Loucy (cell line): ENCODE data around the gene AGBL4.

Experiments used
- H2AFZ ChIP-seq: fragments of 200-600 bp; sonication (generic); 2 replicates; pipeline ENCODE4 v1.6.0; 2016; ENCODE audit warnings: antibody characterized with exemption, mild to moderate bottlenecking, low read length, moderate library complexity
- H3F3A ChIP-seq: fragments of 200-600 bp; 2 replicates; pipeline ENCODE4 v1.6.0; 2016; ENCODE audit warnings: antibody characterized with exemption, low read depth, mild to moderate bottlenecking
- H3K27me3 ChIP-seq: fragments of 200-600 bp; sonication (generic); 2 replicates; pipeline ENCODE4 v1.6.1; 2014; ENCODE audit warnings: low read length, mild to moderate bottlenecking; ENCODE audit not compliant: insufficient read depth, poor library complexity, severe bottlenecking
- H3K36me3 ChIP-seq: fragments of 200-600 bp; sonication (generic); 2 replicates; pipeline ENCODE4 v1.6.1; 2016; ENCODE audit warnings: low read length; ENCODE audit not compliant: insufficient read depth
- H3K4me1 ChIP-seq: fragments of 200-600 bp; sonication (generic); 2 replicates; pipeline ENCODE4 v1.5.1; 2014; ENCODE audit warnings: low read length, mild to moderate bottlenecking; ENCODE audit not compliant: insufficient read depth, poor library complexity, severe bottlenecking
- H3K4me2 ChIP-seq: fragments of 200-600 bp; sonication (generic); 2 replicates; pipeline ENCODE4 v1.6.0; 2014; ENCODE audit warnings: antibody characterized with exemption, low read length, low read depth, mild to moderate bottlenecking; ENCODE audit not compliant: poor library complexity, severe bottlenecking
- H3K4me3 ChIP-seq: fragments of 200-600 bp; sonication (generic); 2 replicates; pipeline ENCODE4 v1.5.1; 2014; ENCODE audit warnings: low read length, mild to moderate bottlenecking, mixed read lengths; ENCODE audit not compliant: poor library complexity, severe bottlenecking
- H3K79me2 ChIP-seq: fragments of 200-600 bp; sonication (generic); 2 replicates; pipeline ENCODE4 v1.6.1; 2014; ENCODE audit warnings: low read length; ENCODE audit not compliant: insufficient read depth
- H3K9ac ChIP-seq: fragments of 200-600 bp; sonication (generic); 2 replicates; pipeline ENCODE4 v1.6.0; 2014; ENCODE audit warnings: mild to moderate bottlenecking, low read depth, low read length, moderate library complexity; ENCODE audit not compliant: poor library complexity, severe bottlenecking
- H3K9me2 ChIP-seq: fragments of 200-600 bp; sonication (generic); replicated peaks from 2 replicates; pipeline ENCODE4 v1.6.1; 2016; ENCODE audit warnings: low read depth, low read length, mixed read lengths
- H3K9me3 ChIP-seq: fragments of 200-600 bp; sonication (generic); 2 replicates; pipeline ENCODE4 v1.6.1; 2014; ENCODE audit warnings: mild to moderate bottlenecking, antibody characterized with exemption, low read length, low read depth; ENCODE audit not compliant: insufficient read depth
- H4K20me1 ChIP-seq: fragments of 200-600 bp; sonication (generic); 2 replicates; pipeline ENCODE4 v1.6.0; 2014; ENCODE audit warnings: antibody characterized with exemption, low read length, mild to moderate bottlenecking; ENCODE audit not compliant: insufficient read depth, poor library complexity, severe bottlenecking
- EZH2phosphoT487 ChIP-seq: fragments of 200-600 bp; IDR thresholded peaks from 2 replicates; pipeline ENCODE4 v1.6.1; 2018; ENCODE audit warnings: antibody characterized with exemption, mild to moderate bottlenecking, moderate library complexity, borderline replicate concordance
- TF ChIP-seq, protein P1 (sequence below): fragments of 200-600 bp; sonication (generic); conservative IDR thresholded peaks from 2 replicates; pipeline ENCODE4 v1.5.1; 2014; ENCODE audit warnings: mild to moderate bottlenecking, antibody characterized with exemption, low read length

AGBL4 gene

GRCh38 chr1:48889615-48890014 lies 1134.1 kb downstream of the AGBL4 start:
- Histone ChIP-seq H3K4me3 (no peak overlapping the region), H3K27me3 (no peaks in the 10 kb centered on the region), H4K20me1 (no peaks in the 10 kb centered on the region), H3K9ac (no peak overlapping the region), H3K79me2 (no peaks in the 10 kb centered on the region), H3K9me2 (no peaks in the 10 kb centered on the region), H3K4me2 (no peak overlapping the region), H3F3A (no peaks in the 10 kb centered on the region), H3K9me3 (no peaks in the 10 kb centered on the region), H3K36me3 (no peaks in the 10 kb centered on the region), H2AFZ (no peak overlapping the region), H3K4me1 (no peaks in the 10 kb centered on the region)
- TF ChIP-seq EZH2phosphoT487, result no peak
- TF ChIP-seq, protein P1, sequence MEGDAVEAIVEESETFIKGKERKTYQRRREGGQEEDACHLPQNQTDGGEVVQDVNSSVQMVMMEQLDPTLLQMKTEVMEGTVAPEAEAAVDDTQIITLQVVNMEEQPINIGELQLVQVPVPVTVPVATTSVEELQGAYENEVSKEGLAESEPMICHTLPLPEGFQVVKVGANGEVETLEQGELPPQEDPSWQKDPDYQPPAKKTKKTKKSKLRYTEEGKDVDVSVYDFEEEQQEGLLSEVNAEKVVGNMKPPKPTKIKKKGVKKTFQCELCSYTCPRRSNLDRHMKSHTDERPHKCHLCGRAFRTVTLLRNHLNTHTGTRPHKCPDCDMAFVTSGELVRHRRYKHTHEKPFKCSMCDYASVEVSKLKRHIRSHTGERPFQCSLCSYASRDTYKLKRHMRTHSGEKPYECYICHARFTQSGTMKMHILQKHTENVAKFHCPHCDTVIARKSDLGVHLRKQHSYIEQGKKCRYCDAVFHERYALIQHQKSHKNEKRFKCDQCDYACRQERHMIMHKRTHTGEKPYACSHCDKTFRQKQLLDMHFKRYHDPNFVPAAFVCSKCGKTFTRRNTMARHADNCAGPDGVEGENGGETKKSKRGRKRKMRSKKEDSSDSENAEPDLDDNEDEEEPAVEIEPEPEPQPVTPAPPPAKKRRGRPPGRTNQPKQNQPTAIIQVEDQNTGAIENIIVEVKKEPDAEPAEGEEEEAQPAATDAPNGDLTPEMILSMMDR, result no peak

DNA sequence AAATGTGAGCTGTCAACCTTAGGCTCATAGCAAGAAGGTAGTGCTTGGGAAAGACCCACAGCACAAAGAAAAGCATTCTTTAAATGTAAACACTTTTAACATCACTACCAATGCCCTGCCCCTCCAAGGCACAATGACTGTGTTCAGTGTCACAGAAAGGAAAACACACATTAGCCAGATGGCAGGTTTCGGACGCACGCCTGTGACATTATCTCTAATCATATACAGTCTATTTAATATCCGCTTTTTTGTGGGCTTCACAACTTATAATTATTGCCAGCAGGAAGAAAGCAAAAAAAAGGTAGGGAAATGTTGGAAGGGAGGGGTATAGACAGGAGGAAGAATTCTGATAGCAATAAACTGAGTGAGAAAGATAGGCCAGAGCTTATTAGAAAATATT lies 1134.7 kb downstream of the AGBL4 start:
- Histone ChIP-seq H3K4me1 (no peaks in the 10 kb centered on the region), H3K9ac (no peak overlapping the region), H3K36me3 (no peaks in the 10 kb centered on the region), H2AFZ (no peak overlapping the region), H3K79me2 (no peaks in the 10 kb centered on the region), H3K9me3 (no peaks in the 10 kb centered on the region), H3F3A (no peaks in the 10 kb centered on the region), H3K9me2 (no peaks in the 10 kb centered on the region), H3K4me2 (no peak overlapping the region), H4K20me1 (no peaks in the 10 kb centered on the region), H3K4me3 (no peak overlapping the region), H3K27me3 (no peaks in the 10 kb centered on the region)
- no peak for TF ChIP-seq EZH2phosphoT487
- TF ChIP-seq, protein P1, result no peak

DNA sequence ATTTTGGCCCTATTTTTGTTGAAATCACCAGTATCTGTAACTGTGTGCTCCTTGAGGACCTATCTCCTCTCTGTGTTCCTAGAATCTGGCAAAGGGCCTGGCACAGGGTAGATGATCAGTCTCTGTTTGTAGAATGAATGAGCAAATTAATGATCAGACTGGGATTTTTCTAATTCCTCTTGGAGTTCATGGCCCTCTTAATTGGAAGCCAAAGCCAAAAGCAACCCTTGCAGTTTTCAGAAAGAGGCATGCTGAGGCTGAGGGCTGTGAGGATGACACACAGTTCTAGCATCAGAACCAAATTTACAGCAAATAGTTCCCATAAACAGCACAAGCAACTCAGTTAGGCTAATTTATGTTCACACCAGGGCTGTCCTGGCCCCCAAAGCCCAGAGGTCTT lies 1136.0 kb downstream of the AGBL4 start:
- Histone ChIP-seq H3K36me3 (no peaks in the 10 kb centered on the region), H4K20me1 (no peaks in the 10 kb centered on the region)
- TF ChIP-seq EZH2phosphoT487, result no peak
- TF ChIP-seq, protein P1, result no peak

More for the DNA sequence above, 1136.0 kb downstream of the AGBL4 start:
- H3K4me3 ChIP-seq, result no peak overlapping the region
- H3K4me2 ChIP-seq, result no peak overlapping the region
- no peak overlapping the region for H2AFZ ChIP-seq
- H3K79me2 ChIP-seq, result no peaks in the 10 kb centered on the region
- no peaks in the 10 kb centered on the region for H3K9me2 ChIP-seq
- H3K9ac ChIP-seq, result no peak overlapping the region
- no peaks in the 10 kb centered on the region for H3K4me1 ChIP-seq
- H3K27me3 ChIP-seq, result no peaks in the 10 kb centered on the region
- no peaks in the 10 kb centered on the region for H3K9me3 ChIP-seq
- no peaks in the 10 kb centered on the region for H3F3A ChIP-seq
